Measurements from ENCODE around the gene KLK4.

The KLK4 gene, protein sequence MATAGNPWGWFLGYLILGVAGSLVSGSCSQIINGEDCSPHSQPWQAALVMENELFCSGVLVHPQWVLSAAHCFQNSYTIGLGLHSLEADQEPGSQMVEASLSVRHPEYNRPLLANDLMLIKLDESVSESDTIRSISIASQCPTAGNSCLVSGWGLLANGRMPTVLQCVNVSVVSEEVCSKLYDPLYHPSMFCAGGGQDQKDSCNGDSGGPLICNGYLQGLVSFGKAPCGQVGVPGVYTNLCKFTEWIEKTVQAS

DNA sequence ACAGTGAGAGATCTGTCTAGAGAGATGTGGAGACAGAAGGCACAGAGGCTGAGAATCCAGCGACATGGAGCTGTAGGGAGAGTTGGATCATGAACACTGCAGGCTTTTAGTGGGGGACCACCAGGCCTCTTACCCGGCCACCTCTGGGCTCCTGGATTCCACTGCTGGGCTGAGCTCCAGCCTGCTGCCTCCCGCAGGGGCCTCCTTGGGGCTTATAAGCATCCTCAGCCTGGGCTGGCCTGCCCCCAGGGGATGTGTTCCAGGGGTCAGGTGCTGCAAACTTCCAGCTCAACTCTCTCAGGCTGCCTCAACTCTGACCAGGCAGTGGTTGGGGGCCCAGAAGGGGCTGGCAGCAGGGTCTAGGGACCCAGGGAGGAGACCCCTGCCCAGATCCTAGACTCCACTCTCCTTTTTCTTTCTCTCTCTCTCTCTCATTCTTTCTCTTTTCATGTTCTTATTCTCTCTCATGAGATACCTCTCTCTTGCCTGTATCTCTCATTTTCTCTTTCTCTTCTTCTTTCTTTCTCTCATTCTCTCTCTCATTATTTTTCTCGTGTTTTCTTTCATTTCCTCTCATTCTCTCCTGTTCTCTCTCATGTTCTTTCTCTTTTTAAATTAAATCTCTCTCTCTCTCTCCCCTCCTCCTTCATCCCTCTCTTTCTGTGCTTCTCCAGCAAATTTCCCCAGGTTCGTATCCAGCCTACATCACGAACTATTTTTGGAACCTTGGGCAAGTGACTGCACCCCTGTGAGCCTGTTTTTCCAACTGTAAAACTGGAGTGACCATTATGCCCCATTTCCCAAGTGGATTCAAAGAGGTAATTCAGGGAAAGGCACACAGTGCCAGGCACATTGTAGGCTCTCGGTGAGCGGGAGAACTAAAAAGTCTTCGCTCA, at the start of gene KLK4:
Gene KLK4, minus strand, starts transcription at position 190 of the 896 bp plus-strand sequence. CDS start 657 bp downstream, outside the sequence.
- no peak for DNase-seq

DNA sequence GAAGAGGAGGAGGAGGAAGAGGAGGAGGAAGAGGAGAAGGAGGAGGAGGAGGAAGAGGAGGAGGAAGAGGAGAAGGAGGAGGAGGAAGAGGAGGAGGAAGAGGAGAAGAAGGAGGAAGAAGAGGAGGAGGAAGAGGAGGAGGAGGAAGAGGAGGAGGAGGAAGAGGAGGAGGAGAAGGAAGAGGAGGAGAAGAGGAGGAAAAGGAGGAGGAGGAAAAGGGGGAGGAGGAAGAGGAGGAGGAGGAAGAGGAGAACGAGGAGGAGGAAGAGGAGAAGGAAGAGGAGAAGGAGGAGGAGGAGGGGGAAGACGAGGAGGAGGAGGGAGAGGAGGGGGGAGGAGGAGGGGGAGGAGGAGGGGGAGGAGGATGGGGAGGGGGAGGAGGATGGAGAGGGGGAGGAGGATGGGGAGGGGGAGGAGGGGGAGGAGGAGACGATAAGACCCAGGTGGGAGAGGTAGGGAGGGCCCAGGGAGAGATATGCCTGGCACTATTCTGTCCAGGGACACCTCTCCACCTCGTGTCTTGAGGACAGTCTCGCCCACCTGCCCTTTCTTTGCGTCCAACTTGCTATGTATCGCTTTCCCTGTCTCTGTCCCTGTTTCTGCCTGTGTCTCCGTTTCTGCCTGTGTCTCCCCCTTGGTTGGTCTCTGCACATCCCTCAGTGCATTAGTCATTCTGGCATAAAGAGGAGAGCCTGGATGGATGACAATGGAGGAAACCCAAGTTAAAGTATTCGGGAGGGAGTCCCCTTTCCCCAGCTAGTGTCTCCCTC, 48.7 kb upstream of the KLK4 start:
- no peak for DNase-seq

DNA sequence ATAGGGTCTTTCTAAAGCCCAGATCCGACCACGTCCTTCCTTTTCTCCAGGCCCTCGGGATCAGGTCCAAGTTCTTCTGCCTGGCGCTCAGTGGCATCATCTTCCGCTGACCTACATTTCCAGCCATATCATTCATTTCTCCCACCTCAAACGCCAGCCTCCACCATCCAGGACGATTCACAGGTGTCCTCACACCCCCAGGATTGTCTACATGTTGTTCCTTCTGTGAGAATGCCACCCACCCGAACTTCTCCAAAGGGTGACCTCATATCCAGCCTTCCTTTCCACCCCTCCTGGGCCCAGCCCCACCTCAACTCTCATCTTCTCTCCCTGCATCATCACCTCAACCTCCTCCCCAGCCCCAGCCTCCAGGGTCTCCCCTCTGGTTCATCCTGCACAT, 46.4 kb upstream of the KLK4 start:
- DNase-seq, result no peak

DNA sequence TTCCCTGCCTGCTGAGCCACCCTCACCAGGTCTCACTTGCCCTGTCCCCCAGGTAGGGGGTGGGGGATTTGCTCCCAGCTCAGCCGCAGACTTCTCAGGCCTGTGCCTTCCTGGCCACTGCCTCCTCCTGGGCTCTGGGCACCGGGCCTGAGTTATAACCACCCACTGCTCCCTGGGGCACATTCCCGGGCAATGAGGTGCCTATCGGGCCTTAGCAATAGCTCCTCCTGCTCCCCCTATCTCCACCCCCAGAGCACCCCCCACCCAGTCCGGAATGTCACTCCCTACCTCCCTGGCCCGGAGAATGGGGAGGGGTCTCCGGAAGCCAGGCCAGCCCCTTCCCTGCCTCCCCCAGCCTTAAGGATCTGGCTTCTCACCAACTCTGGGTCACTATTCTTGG, 41.7 kb upstream of the KLK4 start, which contains the start of gene KLK5:
Gene KLK5, minus strand, starts transcription at position 129 of the 400 bp plus-strand sequence. CDS start 381 bp downstream, outside the sequence.
- DNase-seq, result no peak

DNA sequence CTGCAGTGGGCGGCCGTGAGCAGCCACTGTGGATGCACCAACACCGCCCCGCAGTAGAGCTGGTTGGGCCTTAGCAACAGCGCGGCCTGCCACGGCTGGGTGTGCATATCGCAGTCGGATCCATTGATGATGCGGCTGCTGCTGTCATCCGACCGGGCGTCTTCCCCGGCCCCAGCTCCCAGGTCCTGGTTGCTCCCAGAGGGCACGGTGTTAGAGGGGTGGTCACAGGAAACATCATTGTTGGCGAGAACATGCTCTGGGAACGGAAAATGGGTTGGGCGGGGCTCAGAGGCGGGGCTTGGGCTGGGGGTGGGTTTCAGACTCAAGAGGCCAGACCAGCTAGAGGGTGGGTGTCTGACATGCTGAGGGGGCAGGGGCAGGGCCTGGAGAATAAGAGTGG, 38.7 kb upstream of the KLK4 start:
- DNase-seq, result no peak

DNA sequence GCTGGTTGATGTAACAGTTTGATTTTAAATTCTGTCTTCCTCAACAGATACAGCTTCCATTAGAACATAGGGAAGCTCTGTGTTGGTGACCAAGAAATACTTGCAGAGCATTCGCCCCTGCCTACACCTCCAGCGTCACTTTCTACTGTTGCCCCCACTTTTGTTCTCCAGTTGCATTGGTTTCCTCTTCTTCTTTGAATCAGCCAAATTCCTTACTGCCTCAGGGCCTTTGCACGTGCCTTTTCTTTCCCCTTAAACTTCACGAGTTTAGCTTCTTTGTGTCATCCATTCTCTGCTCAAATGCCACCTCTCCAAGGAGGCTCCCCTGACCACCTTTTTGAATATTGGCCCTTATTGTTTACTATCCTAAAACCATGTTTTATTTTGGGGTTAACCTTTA, 35.9 kb upstream of the KLK4 start:
- no peak for DNase-seq

DNA sequence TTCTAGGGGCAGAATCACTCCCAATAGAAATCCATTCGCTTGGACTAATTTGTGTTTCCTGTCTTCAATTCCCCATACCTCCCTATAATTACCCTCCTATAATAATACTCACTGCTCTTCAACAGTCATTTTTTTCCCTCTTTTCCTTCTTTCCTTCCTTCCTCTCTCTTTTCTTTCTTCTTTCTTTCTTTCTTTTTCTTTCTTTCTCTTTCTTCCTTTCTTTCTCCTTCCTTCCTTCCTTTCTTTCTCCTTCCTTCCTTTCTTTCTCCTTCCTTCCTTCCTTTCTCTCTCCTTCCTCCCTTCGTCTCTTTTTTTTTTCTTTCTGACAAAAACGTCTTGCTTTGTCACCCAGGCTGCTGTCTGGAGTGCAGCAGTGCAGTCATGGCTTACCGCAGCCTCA, 33.6 kb upstream of the KLK4 start:
- DNase-seq, result no peak

DNA sequence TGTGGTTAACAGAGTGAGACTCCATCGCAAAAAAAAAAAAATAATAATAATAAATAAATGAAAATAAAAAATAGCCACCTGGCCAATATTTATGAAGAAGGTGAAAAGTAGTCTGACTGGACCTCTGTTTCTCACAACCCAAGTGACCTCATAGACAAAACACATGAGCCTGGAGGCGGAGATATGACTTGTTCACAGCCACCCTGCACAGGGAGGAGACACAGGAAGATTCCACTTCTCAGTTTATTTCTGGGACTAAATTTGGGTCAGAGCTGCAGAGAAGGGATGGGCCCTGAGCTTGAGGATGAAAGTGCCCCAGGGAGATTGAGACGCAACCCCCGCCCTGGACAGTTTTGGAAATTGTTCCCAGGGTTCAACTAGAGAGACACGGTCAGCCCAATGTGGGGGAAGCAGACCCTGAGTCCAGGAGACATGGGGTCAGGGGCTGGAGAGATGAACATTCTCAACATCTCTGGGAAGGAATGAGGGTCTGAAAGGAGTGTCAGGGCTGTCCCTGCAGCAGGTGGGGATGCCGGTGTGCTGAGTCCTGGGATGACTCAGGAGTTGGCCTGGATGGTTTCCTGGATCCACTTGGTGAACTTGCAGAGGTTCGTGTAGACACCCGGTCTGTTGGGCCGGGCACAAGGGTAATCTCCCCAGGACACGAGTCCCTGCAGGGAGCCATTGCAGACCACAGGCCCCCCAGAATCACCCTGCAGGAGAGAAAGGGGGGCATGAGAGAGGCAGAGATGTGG, 32.1 kb upstream of the KLK4 start:
- no peak for DNase-seq

DNA sequence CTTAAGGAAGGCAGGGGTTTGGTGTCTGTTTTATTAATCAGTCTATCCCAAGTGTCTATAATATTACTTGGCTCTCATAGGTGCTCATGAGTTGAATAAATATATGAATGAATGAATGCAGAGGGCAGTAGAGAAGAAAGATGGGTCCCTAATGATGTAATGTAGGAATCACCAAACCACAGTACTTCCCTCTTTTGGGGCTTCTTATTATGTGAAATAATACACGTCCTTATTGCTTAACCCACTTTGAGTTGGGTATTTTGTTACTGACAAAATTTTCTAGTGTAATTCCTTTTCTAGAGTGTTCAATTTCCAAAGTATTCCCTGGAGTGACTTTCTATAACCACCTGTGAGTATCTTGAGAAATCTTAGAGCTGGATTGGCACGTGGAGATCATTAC, 28.4 kb upstream of the KLK4 start:
- no peak for DNase-seq

DNA sequence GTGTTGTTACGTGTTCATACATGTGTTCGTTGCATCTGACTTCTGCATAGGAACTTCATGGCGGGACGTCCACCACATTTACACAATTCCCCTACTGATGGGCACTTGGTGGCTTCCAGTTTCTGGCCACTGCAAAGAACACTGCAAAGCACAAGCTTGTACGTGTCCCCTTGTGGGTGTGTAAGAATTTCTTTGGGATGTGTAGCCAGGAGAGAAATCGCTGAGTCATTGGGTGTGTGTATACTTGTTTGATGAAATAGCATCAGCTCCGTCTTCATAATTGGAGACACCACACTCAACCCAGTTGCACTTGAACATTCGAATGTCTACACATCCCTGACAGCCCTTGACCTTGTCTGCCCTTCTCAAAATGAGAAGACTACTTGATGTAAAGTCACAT, 22.4 kb upstream of the KLK4 start:
- DNase-seq, result no peak

DNA sequence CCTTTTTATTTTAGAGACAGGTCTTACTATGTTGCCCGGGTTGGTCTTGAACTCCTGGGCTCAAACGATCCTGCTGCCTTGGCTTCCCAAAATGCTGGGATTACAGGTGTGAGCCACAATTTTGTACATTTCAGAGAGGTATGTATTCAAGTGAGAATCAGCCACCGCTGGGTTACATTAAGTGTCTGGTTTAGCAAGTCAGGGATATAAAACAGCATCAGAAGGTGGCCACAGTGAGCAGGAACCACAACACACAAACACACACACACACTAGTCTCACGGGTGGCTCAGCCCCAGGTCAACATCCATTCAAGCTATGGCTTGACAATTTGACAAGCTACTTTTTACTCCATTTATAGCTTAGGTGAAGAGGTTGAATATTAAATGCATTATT, 21.5 kb upstream of the KLK4 start:
- DNase-seq, result no peak

DNA sequence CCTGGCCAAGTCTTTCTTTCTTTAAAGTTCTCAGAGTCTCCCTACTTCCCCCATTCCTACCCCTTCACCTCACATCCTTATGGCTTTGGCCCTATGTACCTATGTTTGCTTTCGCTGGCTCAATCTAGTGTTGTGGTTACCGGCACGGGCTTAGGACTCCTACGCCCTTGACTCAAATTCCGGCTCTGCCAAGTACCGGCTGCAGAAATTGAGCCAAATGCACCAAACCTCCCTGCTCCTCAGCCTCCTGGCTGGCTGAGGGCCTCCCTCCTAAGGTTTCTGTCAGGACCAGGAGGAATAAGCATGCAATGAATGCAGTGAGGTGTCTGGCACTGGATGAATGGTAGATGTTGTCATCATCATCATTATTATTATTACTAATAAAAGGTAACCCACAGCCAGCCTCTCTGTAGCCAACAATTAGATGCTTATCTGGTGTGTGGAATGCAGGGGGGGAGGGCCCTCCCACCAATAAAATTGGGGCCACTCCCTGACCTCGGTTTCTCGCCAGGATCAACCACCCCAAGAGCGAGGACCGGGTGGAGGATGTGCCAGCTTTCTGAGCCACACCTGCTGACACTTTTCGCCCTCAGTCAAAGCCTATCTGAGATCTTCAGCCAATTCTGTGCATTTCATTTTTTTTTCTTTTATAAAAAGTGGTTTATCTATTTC, 21.0 kb upstream of the KLK4 start:
- no peak for DNase-seq

DNA sequence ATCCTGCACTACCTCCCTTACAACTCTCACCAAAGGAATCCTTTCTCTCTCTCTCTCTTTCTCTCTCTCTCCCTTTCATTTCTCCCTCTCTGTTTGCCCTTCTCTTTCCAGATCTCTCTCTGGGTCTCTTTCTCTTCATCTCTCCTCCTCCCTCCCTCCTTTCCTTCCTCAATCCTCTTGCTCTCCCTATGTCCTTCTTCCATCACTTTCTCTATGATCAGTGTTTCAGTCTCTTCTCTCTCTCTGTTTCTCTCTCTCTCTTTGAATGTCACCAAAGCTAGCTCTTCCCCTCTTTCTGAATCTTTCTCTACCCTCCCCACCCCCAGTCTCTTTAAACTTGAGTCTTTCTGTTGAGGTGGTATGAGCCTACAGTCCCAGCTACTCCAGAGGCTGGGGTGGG, 19.8 kb upstream of the KLK4 start:
- DNase-seq, result no peak

DNA sequence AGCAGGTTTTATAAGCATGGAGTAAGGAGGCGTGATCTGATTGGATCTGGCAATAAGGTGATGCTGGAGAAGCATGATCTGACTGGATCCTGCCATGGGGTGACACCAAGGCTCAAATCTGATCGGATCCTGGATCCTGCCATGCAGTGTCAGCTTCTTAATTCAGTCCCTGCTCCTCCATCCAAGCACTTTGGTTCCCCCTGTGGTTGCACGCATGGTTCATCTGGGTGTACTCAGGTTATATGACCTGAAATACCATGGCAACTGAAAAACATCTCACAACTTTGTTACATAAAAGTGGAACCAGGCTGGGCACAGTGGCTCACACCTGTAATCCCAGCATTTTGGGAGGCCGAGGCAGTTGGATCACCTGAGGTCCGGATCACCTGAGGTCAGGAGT, 17.6 kb upstream of the KLK4 start:
- DNase-seq, result no peak

DNA sequence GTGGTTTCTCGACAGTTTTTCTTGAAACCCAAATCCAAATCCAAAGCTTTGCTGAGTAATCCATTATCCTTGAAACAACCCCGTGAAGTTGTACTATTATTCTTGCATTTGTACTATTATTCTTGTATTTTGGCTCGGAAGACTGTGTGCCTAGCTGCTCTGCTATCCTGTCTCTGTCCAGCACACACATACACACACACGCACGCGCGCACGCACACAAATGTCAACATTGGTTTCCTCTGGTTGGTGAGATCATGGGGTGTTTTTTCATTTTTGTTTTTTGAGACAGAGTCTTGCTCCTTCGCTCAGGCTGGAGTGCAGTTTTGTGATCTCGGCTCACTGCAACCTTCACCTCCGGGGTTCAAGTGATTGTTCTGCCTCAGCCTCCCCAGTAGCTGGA, 14.9 kb upstream of the KLK4 start:
- DNase-seq, result no peak

DNA sequence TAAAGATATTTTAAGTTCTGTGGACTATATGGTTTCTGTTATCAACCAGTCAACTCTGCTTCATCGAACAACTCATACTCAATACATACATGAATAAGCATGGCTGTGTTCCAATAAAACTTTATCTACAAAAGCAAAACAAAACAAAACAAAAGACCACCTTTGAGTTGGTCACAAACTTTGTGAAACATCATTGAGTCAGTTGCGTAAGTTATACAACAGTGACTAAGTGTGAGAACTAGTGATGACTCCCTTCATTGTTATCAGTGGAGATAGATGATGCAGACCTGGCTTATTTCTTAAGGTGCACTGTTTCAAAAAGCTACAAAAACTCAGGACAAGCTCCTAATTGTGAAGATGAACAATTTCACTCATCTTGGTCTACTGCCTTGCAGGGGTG, 14.5 kb upstream of the KLK4 start:
- DNase-seq, result no peak

DNA sequence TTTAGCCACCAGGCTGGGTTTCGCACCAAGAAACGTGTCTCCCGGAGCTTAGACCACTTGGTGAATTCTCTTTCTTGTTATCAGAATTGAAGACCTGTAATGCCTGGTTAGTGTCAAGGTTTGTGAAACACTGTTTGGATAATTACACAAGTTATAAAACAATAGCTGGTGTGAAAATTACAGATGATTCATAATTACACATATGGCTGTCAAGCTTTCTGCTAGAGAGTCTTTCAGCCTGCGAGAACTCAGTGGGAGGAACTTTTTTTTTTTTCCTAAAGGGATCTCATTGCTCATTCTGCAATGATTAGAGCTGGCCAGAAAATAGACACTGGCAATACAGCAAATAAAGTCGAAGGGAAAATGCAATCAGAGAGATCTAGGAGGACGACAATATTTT, 13.4 kb upstream of the KLK4 start:
- no peak for DNase-seq

DNA sequence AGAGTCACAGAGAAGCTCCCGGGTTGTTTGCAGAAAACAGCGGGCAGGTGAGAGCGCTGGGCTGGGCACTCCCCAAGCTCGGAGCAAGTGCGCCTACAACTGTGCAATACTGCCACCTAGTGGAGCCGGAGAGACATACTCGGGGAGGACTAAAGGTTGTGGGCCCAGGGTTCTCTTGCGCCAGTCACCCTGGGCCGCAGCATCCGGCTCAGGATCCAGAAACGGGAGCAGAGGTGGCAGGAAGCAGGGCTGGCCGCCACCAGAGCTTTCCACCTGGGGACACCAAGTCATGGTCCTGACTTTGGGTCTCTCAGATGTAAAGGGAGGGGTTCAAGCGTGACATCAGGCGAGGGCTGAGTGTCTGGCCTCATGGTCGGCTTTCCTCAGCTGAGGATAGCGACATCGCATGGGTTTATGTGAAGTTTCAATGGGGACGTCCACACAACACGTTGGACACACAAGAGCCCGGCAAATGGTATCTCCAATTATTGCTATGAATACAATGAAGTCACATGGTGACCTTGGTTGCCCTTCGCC, 11.2 kb upstream of the KLK4 start:
- DNase-seq, result no peak

DNA sequence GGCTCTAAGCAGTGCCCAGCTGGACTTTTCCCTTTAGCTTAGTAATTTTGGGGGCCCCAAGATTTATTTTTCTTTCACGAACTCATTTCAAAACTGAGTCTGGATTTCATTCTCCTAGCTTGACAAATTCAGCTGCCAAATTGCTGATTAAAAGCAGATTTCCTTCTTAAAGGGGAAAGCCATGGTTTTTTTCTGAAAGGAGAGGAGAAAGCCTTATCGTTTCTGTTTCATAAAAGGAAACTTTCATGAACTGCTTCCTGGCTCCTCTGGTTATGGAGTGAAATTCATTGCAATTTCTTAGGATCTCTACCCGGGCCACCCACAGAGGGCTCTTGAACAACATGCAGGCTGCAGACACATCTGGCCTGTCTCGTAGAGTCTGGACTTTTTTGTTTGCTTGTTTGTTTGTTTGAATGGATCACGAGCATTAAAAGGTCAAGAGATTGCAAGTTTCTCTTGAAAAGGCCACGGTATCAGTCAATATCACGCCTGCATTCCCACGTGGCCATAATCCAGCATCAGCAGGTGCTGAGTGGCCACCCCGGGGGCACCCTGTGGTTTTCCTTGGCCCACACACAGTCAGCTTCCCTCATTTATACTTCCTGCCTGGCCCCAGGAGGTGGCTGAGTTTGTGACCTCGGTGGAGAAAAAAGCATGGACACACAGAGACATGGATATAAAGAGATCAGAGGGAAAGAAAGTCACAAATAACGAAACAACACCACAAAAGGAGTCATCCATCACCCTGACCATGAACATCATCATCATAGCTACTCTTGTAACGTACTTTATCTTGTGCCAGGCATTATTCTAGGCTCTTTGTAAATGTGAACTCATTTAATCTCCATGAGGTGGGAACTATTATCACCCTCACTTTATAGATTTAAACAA, 10.5 kb upstream of the KLK4 start:
- no peak for DNase-seq

DNA sequence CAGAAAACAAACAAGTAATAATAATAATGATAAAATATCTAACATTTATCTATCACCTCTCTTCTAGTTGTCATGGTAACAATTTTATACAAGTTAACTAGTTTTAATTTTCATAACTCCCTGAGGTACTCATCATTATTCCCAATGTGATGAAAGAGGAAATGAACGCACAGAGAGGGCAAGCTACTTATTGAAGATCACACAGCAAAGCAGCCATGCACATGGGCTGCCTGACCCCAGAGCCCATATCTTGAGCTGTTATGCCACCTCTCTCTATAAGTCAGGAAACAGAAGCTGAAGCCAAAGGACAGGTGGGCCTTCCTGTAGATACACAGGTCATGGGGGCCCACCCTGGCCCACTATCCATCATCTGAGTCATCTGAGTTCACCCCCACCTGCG, 4.9 kb upstream of the KLK4 start:
- no peak for DNase-seq
